Endometrium (tissue), 2 donors: ENCODE data around the gene ARL15.

Experiments used
- FAIRE-seq: peaks from 2 replicates; lab custom pipeline; 2012; peaks lifted over from hg19 to GRCh38; lab: Jason Lieb, UNC
- donor health status: control.
- donor health status: control.

Gene ARL15

DNA sequence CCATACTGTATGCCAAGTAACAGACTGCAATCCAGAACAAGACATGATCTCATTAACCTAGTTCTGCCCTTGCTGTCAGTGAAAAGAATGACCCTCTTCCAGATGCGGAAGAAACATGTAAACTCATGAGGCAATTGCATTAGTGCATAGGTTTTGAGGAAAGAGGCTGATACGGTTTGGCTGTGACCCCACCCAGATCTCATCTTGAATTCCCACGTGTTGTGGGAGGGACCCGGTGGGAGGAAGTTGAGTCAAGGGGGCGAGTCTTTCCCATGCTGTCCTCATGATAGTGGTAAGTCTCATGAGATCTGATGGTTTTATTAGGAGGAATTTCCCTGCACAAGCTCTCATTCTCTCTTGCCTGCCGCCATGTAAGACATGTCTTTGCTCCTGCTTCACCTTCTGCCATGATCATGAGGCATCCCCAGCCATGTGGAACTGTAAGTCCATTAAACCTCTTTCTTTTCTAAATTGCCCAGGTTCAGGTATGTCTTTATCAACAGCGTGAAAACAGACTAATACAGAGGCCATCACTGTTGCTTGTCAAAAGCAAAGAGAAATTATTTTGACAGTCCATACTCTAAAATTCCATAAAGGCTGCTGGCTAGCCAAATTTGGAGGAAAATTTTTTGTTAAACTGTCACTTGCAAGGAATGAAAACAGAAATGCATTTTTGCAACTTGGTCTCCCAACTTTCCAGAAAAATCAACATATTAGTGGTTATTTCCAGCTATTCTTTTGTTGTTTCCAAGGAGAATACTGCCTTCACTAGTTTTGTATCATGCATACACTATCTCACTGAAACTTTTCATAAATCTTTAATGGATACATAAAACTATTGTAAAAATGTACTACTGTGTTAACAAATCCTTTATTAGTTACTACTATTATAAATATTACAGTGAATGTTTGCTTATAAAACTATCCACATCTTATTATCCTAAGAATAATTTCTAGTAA lies 3.2 kb upstream of the ARL15 start:
- no peak for FAIRE-seq

DNA sequence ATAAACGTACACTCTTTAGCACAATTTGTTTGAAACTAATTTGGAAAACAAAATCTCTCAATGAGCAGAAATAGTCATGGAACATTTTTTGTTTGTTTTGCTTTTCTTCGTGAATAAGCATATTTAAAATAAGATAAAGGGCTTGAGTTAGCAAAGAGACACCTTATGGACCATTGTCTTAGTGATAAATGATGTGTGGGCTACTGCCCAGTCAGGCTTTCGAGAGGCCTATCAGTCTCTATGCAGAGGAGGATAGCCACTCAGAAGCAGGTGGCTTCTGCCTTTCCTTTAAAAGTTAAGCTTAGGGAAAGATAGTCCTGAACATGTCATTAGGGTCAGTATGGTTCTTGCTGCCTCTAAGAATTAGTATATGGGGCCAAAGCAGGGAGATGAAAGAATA lies 2.1 kb upstream of the ARL15 start:
- FAIRE-seq: no peak

DNA sequence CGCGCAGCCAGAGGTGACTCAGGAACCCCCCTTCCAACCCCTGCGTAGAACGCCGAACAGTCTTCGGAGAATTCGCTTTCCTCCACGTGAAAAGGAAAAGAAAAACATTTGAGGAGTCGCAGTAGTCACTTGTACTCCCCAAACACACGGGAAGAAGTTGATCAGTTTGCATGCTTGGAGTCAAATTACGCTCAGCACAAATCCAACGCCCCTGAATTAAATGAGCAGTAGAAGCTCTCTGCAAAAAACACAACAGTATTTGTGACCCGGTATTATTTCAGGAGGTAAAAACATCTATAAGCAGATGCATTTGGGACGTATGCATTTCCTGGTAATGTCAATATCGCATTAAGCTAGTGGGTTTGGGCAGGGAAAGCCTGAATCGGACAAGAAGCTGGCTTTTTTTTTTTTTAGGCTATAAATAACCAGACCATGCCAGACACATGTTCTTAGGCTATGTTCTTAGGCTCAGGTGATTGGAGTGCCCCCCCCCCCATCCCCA lies 854 bp upstream of the ARL15 start:
- no peak for FAIRE-seq

DNA sequence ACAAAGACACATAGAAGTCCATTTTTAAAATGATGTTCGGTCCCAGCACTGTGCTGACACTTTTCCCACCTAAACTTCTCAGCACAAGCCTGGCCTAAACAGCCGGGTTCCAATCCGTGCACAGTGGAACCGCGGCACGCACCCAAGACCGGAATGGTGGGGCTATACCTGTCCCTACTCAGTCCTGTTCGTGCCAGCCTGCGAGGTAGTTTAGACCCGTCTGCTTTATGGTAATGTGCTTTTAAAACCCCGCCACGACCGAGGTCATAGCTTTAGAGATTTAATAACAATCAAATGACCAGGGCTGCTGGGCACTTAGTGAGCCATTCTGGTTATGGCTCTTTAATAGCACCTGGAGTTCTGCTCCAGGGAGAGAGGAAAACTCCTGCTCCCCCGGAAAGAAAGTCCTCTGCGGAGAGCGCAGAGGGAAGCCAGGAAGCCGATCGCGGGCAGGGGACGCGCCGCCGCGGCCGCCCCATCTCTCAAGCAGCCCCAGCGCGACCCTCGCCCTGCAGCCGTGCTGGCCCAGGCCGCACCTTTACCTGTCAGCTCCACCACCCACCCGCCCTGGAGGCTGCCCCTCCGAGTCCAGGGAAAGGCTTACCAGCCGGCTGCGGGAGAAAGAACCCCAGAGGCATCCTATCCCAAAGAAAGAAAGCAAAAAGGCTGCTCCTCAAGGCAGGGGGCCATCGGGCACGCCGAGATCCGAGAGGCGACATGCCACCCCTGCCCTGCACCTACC lies 511 bp downstream of the ARL15 start:
- FAIRE-seq: no peak

DNA sequence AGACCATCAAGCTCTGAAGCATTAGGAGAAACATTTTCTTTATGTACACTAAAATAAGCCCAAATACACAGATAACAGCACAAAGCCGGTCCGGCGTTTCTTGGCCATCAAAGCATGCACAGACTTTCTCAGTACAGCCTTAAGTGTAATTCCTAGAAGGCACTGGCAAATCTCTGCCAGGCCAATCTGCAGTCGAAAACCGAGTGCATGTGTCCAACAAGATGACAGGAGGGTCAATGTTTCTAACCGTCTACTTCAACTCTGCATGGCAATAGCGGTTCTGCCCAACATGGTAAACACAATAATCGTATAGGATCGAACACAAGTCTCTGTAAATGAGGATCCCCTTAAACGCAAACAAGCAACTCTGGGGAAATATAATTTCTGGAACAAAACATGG lies 1.1 kb downstream of the ARL15 start:
- no peak for FAIRE-seq

DNA sequence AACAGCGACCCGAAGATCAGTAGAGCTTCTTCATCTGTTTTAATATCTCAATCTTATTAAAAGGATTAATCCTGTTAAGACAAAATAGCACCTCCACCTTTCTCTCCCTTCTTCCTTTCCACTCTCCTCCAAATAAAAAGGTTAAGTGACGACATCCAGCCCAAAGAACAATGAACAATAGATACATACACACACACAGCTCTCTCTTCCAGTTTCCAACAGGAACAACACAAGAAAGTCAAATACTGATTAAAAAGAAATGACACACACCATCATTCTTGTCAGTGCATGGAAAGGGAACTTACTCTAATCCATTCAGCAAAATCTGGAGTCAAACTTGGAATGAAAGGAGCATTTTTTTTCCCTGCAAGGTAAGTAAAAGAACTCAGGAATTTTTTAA lies 2.8 kb downstream of the ARL15 start:
- FAIRE-seq: no peak

DNA sequence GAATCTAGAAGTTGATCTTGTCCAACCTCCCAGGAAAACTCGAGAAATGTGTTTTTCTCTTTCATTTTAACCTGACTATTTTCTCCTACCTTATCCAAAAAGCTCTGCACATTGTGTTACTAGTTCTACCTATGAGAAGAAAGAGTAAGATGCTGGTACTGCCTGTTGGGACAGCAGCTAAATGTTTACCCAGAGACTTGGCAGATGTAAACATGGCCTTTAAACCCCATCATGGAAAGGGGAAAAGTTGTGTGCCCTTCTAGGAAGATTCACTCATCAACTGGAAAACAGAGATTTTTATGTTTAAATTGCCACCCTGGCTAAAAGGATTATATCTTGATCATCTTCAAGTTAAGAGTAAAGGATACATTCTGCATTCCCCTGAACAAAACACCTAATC lies 3.5 kb downstream of the ARL15 start:
- FAIRE-seq: no peak

DNA sequence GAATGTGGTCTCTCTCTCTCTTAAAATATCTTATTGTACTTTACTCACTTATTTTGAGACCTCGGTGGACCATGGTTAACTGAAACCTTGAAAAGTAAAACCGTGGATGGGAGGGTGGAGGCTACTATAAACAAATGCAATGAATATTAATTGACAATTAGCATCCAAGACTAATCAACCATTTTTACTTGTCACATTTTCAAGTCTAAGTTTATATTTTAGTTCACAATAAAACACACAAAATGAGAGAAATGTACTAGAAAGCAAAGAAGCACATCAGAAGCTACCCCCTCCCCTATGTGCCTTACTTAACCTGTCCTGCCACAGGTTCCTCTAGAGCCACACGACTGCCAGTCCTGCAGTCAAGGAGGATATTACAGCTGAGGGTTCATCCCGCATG lies 4.6 kb downstream of the ARL15 start:
- no peak for FAIRE-seq

DNA sequence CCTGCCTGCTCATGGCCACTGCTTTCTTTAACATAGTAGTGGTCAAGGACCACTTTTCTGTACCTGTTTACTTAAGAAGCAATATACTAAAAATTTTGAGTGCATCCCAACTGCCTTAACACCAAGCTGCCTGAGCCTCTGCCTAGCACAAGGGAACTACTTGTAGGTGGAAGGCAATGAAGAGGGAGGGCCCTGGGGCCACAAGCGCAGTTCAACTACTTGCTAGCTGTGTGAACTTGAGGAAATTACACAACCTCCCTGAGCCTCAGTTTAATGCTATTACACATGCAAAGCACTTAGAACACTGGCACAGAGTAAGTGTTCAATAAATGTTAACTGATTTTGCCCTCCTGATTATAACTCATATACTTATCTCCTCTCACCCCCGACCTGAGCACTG lies 6.3 kb downstream of the ARL15 start:
- FAIRE-seq: no peak

DNA sequence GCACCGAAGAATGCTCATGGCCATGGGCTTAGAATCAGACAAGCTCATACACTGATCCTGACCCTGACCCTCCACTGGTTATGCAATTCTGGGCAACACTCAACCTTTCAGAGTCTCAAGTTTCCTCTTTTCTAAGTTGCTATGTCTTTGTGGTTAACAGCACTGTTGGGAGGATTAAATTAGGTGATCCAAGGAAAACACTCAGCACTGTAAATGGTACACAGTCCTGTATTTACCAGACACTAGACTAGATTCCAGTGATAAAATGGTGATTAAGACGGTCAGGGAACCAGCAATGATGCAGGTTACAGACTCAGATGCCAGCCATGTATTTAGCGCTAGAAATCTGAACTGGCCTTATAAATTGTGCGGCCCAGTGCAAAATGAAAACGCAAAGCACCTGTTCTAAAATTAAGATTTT lies 8.1 kb downstream of the ARL15 start:
- no peak for FAIRE-seq

DNA sequence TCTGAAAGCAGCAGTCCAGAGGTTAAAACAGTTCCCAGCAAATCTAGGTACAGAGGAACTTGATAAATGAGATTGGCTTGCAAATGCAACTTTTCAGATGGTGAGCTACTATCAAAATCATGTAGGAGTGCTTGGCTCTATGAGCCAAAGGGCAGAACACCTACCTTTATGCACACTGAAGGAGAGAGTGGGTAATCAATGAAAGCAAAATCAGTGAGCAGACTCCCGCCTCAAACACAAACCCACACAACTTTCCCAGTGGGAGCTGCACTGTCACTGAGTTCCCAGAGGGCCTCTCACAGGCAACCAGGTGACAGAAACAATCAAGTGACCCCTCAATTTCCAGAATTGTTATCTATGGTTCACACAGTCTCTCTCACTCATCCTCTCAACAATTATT lies 8.5 kb downstream of the ARL15 start:
- FAIRE-seq: no peak

DNA sequence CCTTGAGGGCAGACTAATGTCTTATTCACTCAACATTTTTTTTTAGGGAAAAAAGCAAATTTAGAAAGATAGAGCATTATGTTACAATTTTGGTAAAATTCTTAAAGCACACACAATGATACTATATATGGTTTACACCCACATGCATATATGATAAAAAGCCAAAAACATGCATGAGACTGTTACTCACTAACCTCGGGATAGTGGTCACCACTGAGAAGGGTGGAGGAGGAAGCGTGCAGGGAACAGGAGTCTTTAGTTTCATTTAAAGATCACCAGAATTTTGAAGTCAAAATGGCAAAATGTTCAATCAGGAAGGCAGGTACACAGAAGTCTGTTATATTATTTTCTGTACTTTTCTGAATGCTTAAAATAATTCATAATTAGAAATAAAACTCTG lies 9.2 kb downstream of the ARL15 start:
- FAIRE-seq: no peak

DNA sequence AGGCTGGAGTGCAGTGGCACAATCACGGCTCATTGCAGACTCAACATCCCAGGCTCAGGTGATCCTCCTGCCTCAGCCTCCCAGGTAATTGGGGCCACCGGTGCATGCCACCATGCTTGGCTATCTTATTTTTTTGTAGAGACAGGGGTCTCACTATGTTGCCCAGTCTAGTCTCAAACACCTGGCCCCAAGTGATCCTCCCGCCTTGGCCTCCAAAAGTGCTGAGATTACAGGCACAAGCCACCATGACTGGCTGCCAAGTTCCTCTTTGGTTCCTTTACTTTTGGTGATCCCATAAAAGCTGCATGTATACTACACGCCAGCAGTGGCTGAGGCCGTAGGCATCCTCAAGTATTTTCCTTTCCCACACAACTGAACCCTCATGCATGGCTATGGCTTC lies 11.4 kb downstream of the ARL15 start:
- no peak for FAIRE-seq

DNA sequence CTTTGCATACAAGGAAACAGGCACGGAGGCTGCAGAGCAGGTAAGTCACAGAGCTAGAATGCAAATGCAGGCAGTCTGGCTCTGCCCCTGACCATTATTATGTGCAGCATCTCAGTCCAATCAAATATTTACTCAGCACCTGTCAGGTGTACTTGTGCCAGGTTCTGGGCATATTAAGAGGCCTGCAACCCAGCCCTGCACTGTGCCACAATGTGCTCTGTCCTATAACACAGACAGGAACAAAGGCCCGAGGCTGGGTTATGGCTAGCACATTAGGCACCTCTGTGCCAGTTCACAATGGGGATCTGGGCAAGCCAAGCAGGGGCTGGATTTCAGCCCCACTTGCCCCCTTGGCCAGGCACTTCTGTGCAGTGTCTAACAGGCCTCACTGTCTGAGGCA lies 14.0 kb downstream of the ARL15 start:
- FAIRE-seq: no peak

DNA sequence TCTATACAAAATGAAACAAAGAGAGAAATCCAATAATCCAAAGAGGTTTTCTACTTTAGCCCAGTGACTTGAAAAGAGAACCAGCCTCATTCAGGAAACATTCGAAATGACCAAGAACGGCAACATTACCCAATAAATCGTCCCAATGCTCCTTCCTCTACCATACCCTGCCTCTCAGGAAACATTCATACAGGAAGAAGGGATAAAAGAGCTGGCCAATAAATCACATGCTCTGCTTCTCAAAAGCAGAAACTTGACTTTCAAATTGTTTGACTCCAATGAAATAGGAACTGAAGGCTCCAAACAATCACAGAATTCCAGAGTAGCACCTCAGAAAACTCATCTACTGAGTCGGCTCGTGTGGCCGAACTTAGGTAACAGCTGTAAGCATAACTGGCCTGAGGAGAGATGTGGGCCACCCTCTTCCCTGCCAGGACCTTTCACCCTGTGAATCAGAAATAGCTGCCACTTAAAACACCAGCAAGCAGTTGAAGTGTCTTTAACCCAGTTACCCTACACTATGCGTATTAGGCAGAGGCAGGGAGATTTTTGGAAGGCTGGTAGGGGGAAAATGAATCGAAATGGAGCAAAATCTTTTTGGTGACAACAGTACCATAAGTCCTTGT lies 14.6 kb downstream of the ARL15 start:
- FAIRE-seq: no peak

DNA sequence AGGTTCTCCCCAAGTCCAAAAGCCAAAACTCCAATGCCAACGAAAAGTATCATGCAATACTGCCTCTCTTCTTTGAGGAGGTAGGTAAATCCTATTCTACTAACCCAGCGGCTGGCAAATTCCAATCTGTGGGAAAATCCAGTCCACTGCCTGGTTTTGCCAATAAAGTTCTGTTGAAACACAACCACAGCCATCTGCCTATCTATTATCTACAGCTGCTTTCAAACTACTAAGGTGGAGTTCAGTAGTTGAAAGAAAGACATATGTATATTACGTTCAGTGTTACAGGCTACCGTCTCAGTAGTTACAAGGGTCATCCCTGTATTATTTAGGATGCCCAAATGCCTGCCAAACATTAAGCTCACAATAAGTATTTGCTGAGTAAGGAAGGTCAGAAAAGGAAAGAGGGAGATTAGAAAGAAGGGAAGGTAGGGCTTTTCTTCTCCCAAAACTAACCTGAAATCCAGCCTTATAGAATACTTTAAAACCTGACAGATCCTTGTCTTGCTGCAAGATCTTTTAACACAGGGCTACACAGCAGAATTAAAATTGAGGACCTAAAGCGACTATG lies 16.2 kb downstream of the ARL15 start:
- no peak for FAIRE-seq

DNA sequence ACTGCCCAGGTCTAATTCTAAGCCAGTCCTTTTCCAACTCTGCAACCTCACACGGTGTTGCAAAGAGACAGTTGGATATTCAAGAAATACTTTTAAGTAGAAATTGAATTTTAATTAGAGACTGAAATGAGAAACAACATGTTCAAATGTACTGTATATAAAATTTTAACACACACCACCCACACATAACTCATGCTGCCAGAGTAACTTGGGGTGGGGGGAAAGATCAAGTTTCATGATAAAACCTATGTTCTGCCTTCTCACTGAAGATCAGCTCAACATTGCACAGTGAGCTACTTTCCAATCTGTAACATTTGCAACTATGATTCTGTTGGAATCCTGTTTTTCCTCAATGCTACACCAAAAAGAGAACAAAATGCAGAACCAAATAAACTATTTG lies 17.5 kb downstream of the ARL15 start:
- no peak for FAIRE-seq

DNA sequence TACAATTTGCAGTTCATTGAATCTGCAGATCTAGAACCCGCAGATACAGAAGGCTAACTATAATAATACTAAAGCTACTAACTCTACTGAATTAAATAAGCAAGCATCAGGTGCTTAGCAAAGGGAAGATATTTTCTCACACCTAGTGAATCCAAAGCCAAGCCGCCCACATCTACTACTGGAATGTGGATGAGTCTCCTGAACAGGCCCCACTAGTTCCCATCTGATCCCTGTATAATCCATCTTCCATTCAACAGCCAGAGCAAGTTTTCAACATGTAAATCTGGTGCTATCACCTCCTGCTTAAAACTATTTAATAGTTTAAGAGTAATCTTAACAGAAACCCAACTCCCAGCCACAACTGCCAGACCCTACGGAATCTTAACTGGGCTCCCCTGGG lies 18.9 kb downstream of the ARL15 start:
- FAIRE-seq: no peak

DNA sequence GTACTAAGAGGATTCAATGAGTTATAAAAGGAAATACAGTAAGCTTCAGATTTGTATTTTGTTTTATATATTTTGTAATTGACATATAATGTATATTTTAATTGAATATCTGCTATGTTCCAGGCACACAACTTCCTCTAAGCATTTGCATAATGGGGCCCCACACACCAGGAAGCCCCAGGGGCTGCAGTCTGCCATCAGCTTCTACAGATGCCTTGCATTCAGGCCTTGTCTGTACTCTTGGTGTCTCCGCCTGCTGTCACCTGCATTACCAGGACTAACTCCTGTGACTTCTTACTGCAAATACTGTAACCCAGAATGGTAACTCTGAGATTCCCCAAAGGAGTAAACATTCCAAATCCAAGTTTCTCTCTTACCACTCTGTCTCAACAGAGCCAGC lies 20.6 kb downstream of the ARL15 start:
- no peak for FAIRE-seq

DNA sequence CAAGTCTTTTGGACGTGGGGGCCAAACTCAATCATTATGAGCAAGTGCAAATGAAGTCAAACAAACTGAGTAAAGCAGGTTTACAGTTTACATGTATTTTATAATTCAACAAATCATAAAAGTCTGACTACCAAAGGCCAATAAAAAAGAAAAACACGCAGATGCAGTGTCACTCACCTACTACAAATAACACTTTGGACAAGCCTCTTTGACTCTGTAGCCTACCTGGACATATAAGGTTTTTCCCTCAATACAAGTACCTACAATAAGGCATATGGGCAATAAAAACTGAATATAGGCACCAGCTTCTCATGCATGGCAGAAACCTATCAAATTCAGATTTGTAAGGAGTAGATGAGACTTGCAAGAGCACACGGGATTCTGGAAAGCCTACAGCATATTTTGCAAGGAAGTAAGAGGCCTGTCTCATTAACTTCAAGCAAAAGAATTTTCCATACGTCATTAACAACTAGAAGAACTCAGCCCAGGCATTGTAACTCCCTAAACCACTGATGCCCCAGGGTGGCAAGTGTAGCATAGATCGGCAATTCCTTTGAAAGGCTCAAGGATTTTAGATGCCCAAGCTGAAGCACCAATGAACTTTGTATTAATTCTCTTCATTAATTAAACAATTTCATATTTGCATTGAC lies 21.7 kb downstream of the ARL15 start:
- no peak for FAIRE-seq

DNA sequence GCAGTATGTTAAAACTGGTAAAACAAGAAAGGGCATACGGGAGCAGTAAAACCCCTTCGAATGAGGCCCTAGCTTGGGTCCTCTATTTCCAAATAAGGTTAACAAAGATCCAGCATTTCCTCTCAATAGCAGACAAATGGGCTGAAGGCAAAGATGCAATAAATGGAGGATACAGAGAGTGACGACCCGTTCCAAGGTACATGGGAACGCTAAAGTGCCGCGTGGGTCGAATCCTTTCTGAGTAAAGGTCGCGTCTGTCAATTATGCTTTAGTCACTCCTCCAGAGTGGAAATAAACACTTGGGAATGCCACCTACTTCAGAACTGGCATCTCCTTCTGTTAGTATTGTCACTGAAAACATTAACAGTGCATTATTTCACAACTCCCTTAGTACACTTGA lies 24.7 kb downstream of the ARL15 start:
- no peak for FAIRE-seq

DNA sequence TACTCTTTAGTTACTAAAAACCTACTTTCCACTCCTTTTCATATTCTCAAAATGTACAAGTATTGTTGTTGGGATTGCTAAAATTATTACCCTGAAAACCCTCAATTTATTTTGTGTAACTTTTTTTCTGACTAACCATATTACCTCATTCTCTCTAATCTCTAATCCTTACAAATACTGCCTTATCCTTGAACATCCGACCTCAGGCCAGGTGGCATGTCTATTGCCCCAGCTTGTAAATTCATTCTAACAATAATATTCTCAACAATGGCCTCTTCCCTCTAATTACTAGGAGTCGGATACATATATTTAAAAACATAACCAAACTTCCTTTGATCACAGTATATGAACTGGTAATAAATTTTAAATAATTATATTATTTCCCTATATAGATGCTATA lies 25.8 kb downstream of the ARL15 start:
- FAIRE-seq: no peak
